ENCODE results near the gene SLFN12L. TPM values are rescaled to one million over a fixed set of nuclear protein-coding genes. Genes with fewer than 3 reads are reported as not detected.

SLFN12L gene
- total and polyA plus RNA-seq, 9 of the 15 experiments (the other 6 are each of a cell fraction or from before 2014, with no cell fraction given): 0.04 to 0.31 (median 0.08) TPM; not detected in 3

DNA sequence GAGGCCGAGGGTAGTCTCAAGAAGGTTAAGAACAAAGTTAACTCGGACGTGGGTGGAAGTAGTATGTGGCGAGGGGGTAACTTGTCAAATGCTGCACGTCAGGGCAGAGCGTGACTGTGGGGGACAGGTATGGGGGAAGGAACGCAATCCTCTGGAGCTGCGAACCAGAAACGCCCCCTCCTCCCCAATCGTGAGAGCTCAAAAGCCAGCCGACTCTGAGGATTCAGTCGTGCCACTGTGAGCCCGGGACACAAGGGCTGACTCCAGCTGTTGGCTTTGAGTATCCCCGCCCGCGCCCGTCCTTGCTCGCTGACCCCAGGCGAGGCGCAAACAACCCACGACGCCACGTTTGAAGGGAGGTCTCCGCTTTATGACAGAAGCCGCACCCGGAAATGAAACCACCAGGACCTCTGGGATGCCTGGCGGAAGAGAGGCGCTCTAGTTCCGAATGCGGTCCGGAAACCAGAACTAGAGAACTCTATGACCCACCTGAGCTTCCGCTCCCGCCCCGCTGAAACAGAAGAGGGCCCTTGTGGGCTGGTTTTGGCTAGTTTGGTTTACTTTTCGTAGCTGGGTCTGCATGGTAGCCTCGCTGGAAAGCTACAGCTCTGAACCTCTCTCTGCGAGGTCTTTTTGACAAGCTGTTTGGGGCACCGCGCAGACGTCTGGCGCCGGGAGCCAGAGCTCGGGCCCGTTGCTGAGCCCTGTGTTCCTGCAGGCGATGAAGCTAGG lies 40.9 kb upstream of the SLFN12L start, which contains the start of gene PEX12 (continued):
- TF ChIP-seq, protein P1, sequence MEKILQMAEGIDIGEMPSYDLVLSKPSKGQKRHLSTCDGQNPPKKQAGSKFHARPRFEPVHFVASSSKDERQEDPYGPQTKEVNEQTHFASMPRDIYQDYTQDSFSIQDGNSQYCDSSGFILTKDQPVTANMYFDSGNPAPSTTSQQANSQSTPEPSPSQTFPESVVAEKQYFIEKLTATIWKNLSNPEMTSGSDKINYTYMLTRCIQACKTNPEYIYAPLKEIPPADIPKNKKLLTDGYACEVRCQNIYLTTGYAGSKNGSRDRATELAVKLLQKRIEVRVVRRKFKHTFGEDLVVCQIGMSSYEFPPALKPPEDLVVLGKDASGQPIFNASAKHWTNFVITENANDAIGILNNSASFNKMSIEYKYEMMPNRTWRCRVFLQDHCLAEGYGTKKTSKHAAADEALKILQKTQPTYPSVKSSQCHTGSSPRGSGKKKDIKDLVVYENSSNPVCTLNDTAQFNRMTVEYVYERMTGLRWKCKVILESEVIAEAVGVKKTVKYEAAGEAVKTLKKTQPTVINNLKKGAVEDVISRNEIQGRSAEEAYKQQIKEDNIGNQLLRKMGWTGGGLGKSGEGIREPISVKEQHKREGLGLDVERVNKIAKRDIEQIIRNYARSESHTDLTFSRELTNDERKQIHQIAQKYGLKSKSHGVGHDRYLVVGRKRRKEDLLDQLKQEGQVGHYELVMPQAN (IDR thresholded peaks at IDR 0.05; ENCODE audit: borderline replicate concordance): peak; percentile 88; the same call in 1 of the 2 replicates
- TF ChIP-seq, protein P2, sequence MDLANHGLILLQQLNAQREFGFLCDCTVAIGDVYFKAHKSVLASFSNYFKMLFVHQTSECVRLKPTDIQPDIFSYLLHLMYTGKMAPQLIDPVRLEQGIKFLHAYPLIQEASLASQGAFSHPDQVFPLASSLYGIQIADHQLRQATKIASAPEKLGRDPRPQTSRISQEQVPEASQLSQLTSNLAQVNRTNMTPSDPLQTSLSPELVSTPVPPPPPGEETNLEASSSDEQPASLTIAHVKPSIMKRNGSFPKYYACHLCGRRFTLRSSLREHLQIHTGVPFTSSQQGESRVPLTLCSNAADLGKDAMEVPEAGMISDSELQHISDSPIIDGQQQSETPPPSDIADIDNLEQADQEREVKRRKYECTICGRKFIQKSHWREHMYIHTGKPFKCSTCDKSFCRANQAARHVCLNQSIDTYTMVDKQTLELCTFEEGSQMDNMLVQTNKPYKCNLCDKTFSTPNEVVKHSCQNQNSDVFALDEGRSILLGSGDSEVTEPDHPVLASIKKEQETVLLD (IDR thresholded peaks at IDR 0.05): peak; percentile 27; the same call in 1 of the 2 replicates
- no peak for TF ChIP-seq KAT8 (IDR thresholded peaks at IDR 0.05; ENCODE audit: low read depth)
- TF ChIP-seq, protein P3, sequence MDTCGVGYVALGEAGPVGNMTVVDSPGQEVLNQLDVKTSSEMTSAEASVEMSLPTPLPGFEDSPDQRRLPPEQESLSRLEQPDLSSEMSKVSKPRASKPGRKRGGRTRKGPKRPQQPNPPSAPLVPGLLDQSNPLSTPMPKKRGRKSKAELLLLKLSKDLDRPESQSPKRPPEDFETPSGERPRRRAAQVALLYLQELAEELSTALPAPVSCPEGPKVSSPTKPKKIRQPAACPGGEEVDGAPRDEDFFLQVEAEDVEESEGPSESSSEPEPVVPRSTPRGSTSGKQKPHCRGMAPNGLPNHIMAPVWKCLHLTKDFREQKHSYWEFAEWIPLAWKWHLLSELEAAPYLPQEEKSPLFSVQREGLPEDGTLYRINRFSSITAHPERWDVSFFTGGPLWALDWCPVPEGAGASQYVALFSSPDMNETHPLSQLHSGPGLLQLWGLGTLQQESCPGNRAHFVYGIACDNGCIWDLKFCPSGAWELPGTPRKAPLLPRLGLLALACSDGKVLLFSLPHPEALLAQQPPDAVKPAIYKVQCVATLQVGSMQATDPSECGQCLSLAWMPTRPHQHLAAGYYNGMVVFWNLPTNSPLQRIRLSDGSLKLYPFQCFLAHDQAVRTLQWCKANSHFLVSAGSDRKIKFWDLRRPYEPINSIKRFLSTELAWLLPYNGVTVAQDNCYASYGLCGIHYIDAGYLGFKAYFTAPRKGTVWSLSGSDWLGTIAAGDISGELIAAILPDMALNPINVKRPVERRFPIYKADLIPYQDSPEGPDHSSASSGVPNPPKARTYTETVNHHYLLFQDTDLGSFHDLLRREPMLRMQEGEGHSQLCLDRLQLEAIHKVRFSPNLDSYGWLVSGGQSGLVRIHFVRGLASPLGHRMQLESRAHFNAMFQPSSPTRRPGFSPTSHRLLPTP (IDR thresholded peaks at IDR 0.05; ENCODE audit: borderline replicate concordance, extremely low read depth, insufficient read length): no peak
- peak; percentile 66; the same call in 1 of the 2 replicates for TF ChIP-seq DIDO1 (tag; IDR thresholded peaks at IDR 0.05; ENCODE audit: low read depth)
- TF ChIP-seq SNIP1 (IDR thresholded peaks at IDR 0.05; ENCODE audit: low read depth): peak; percentile 91
- TF ChIP-seq FOXJ3 (CRISPR knock-in tag; IDR thresholded peaks at IDR 0.05): no peak
- TF ChIP-seq BRCA1 (IDR thresholded peaks at IDR 0.05): no peak
- TF ChIP-seq BRCA1 (CRISPR knock-in tag; IDR thresholded peaks at IDR 0.05): no peak
- TF ChIP-seq, protein P4, sequence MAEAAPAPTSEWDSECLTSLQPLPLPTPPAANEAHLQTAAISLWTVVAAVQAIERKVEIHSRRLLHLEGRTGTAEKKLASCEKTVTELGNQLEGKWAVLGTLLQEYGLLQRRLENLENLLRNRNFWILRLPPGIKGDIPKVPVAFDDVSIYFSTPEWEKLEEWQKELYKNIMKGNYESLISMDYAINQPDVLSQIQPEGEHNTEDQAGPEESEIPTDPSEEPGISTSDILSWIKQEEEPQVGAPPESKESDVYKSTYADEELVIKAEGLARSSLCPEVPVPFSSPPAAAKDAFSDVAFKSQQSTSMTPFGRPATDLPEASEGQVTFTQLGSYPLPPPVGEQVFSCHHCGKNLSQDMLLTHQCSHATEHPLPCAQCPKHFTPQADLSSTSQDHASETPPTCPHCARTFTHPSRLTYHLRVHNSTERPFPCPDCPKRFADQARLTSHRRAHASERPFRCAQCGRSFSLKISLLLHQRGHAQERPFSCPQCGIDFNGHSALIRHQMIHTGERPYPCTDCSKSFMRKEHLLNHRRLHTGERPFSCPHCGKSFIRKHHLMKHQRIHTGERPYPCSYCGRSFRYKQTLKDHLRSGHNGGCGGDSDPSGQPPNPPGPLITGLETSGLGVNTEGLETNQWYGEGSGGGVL (CRISPR knock-in tag; IDR thresholded peaks at IDR 0.05): no peak
- TF ChIP-seq ELF2 (CRISPR knock-in tag; IDR thresholded peaks at IDR 0.05): peak; percentile 98
- TF ChIP-seq, protein P5, sequence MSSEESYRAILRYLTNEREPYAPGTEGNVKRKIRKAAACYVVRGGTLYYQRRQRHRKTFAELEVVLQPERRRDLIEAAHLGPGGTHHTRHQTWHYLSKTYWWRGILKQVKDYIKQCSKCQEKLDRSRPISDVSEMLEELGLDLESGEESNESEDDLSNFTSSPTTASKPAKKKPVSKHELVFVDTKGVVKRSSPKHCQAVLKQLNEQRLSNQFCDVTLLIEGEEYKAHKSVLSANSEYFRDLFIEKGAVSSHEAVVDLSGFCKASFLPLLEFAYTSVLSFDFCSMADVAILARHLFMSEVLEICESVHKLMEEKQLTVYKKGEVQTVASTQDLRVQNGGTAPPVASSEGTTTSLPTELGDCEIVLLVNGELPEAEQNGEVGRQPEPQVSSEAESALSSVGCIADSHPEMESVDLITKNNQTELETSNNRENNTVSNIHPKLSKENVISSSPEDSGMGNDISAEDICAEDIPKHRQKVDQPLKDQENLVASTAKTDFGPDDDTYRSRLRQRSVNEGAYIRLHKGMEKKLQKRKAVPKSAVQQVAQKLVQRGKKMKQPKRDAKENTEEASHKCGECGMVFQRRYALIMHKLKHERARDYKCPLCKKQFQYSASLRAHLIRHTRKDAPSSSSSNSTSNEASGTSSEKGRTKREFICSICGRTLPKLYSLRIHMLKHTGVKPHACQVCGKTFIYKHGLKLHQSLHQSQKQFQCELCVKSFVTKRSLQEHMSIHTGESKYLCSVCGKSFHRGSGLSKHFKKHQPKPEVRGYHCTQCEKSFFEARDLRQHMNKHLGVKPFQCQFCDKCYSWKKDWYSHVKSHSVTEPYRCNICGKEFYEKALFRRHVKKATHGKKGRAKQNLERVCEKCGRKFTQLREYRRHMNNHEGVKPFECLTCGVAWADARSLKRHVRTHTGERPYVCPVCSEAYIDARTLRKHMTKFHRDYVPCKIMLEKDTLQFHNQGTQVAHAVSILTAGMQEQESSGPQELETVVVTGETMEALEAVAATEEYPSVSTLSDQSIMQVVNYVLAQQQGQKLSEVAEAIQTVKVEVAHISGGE (CRISPR knock-in tag; IDR thresholded peaks at IDR 0.05): peak in 2 of 3 experiments; percentile 46 to 93; a peak in 3 of 6 replicates
- peak; percentile 21; the same call in 1 of the 2 replicates for TF ChIP-seq RB1 (IDR thresholded peaks at IDR 0.05; ENCODE audit: low read depth)
- peak; percentile 20; the same call in 1 of the 2 replicates for TF ChIP-seq ZKSCAN1 (IDR thresholded peaks at IDR 0.05; ENCODE audit: low read depth, low read length)
- no peak for TF ChIP-seq EZH2 (IDR thresholded peaks at IDR 0.05; ENCODE audit: borderline replicate concordance, low read depth, low read length)

Measured in K562 (cell line).